T-cell (primary cell): ENCODE data around the gene SIPA1L3. TPM values are rescaled to one million over a fixed set of nuclear protein-coding genes. Genes with fewer than 3 reads are reported as not detected.

Source experiments
- ATAC-seq, 4 experiments: fragments of 200-7000 bp in 3 of 4; fragments of 150-1000 bp in 1 of 4; cut with Tn5 transposase; replicated peaks in 1 of 4; 1 replicate in 3 of 4; 2 replicates in 1 of 4; pipeline ENCODE4 v1.10.0; 2021; ENCODE audit warnings: moderate library complexity in 3 of 4, mild to moderate bottlenecking in 2 of 4, moderate number of reproducible peaks in 1 of 4
- CTCF ChIA-PET, 2 donors: fragments of 300-600 bp; sonication (Branson Sonifier 250); formaldehyde crosslinking; loops; one replicate each; lab custom pipeline; 2022; ENCODE audit warnings: antibody characterized with exemption in 2 of 2; lab: Charles Lee
- POLR2A ChIA-PET, 2 donors: fragments of 300-600 bp; sonication (Branson Sonifier 250); formaldehyde crosslinking; loops; one replicate each; lab custom pipeline; 2022; ENCODE audit warnings: antibody characterized with exemption in 2 of 2; lab: Charles Lee
- DNase-seq, 35 experiments: peaks; one replicate each; pipeline versions ENCODE4 v3.0.0 to v3.0.0-alpha.2; 2013 to 2023
- H3K27ac ChIP-seq: one replicate; pipeline ENCODE4 v1.5.1; 2013; ENCODE audit warnings: low read length
- H3K27me3 ChIP-seq, 2 experiments: replicated peaks in 1 of 2; 1 replicate in 1 of 2; 2 replicates in 1 of 2; pipeline versions ENCODE4 v1.6.1 to v1.7.0; 2013; ENCODE audit warnings: low read length in 1 of 2, mixed read lengths in 1 of 2; ENCODE audit not compliant: control insufficient read depth in 2 of 2, insufficient read depth in 2 of 2; ENCODE audit errors: extremely low read depth in 1 of 2
- H3K36me3 ChIP-seq, 2 donors: 1 replicate in 1 of 2; 2 replicates in 1 of 2; pipeline versions ENCODE4 v1.6.1 to v1.7.0; 2013; ENCODE audit warnings: low read length in 1 of 2; ENCODE audit not compliant: control insufficient read depth in 2 of 2, insufficient read depth in 1 of 2; ENCODE audit errors: extremely low read depth in 1 of 2
- H3K4me1 ChIP-seq, 2 experiments: 1 replicate in 1 of 2; 2 replicates in 1 of 2; pipeline versions ENCODE4 v1.6.1 to v1.7.0; 2013; ENCODE audit warnings: low read length in 2 of 2, mixed read lengths in 1 of 2; ENCODE audit not compliant: insufficient read depth in 2 of 2, control insufficient read depth in 1 of 2; ENCODE audit errors: extremely low read depth in 1 of 2
- H3K4me3 ChIP-seq, 2 donors: 1 replicate in 1 of 2; 2 replicates in 1 of 2; pipeline versions ENCODE4 v1.5.1 to v1.7.0; 2013; ENCODE audit warnings: mild to moderate bottlenecking in 2 of 2, low read length in 1 of 2, moderate library complexity in 1 of 2; ENCODE audit not compliant: control insufficient read depth in 1 of 2; ENCODE audit errors: extremely low read depth in 1 of 2
- H3K9me3 ChIP-seq: 2 replicates; pipeline ENCODE4 v1.7.0; 2013
- H3K27ac Mint-ChIP-seq, 2 donors: one replicate each; pipeline ENCODE4 v1.8.0; 2020 to 2021; ENCODE audit warnings: mild to moderate bottlenecking in 2 of 2, mixed read lengths in 2 of 2
- H3K27me3 Mint-ChIP-seq, 2 donors: one replicate each; pipeline ENCODE4 v1.8.0; 2021 to 2022; ENCODE audit warnings: mixed read lengths in 2 of 2
- H3K36me3 Mint-ChIP-seq: one replicate; pipeline ENCODE4 v1.8.0; 2021; ENCODE audit warnings: mixed read lengths
- H3K4me1 Mint-ChIP-seq, 3 donors: one replicate each; pipeline ENCODE4 v1.8.0; 2020 to 2022; ENCODE audit warnings: mixed read lengths in 3 of 3, mild to moderate bottlenecking in 1 of 3
- H3K4me3 Mint-ChIP-seq, 3 donors: one replicate each; pipeline ENCODE4 v1.8.0; 2020 to 2022; ENCODE audit warnings: mild to moderate bottlenecking in 3 of 3, mixed read lengths in 3 of 3, moderate library complexity in 3 of 3
- H3K9me3 Mint-ChIP-seq, 3 donors: one replicate each; pipeline ENCODE4 v1.8.0; 2020 to 2022; ENCODE audit warnings: mixed read lengths in 3 of 3
- WGBS: methylation state at CpG from one replicate; pipeline ENCODE4 v1.1.5; 2013; ENCODE audit warnings: missing lambda C conversion rate; ENCODE audit not compliant: insufficient coverage; 5-methylcytosine and 5-hydroxymethylcytosine counted together
- total RNA-seq, 35 experiments: library from RNA in 6 of 35; stranded (reverse) in 6 of 35; fragments of 120-200 nt in 1 of 35; gene quantifications; one replicate each; pipeline versions ENCODE4 v1.2.1 to v1.2.4 and lab custom pipeline; 2013 to 2026

Gene SIPA1L3
- total RNA-seq, 5 donors from 2014 or later (not counting 1 experiment from before 2014, with no cell fraction given) = 26.2 to 40.6 (median 35.5) TPM

DNA sequence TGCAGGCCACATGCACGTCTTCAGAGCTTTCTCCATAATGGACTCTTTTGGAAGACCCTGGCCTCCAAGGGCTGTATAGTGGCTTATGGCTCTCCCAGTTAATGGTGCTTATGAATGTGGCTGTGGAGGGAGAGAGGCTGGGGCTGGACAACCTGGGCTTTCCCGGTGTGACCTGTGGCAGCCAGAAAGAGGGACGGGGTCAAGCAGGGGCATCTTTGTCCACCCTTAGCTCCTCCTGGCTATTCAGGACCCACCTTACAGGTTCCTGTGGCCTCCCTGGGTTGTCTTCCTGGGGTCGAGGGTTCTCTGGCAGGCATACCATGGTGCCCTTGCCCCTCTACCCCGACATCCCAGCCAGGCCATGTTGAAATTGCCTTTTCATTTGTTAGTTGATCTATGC, 75.6 kb downstream of the SIPA1L3 start:
- ChIA-PET CTCF (no interaction called here), POLR2A (no interaction called here)
- Mint-ChIP-seq H3K36me3 (no peaks in the 10 kb centered on the region), H3K27me3 (no peaks in the 10 kb centered on the region), H3K4me3 (no peak overlapping the region), H3K4me1 (peaks cover 23 to 45% (median 26%) of the 10 kb centered on the region in 3 donors), H3K9me3 (no peaks in the 10 kb centered on the region), H3K27ac (no peak overlapping the region)
- Histone ChIP-seq H3K27me3 (no peaks in the 10 kb centered on the region), H3K4me3 (no peak overlapping the region), H3K9me3 (no peaks in the 10 kb centered on the region), H3K27ac (no peak overlapping the region), H3K4me1 (peaks cover 2 to 14% of the 10 kb centered on the region in 2 experiments), H3K36me3 (no peaks in the 10 kb centered on the region)
- DNase-seq = no peak
- WGBS = 93% methylated on average over 3 of the region's 5 CpGs
- ATAC-seq = no peak

DNA sequence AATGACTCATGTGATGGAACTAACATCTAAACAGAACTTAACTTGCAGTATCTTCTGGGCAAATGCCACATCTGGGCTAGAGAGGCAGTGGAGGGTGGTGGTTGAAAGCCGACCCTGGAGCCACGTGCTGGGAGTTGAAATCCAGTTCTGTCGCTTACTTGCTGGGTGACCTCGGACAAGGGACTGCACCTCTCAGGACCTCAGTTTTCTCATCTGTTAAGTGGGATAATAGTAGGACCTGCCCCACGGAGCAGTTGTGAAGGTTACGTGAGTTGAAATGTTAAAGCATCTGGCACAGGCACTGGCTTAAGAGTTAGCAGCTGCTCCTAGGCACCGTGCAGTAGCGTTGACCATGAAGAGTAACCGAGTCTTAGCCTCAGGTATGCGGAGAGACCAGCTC, 76.1 kb downstream of the SIPA1L3 start:
- Mint-ChIP-seq H3K9me3 (no peaks in the 10 kb centered on the region), H3K27ac (no peak overlapping the region), H3K4me1 (peaks cover 28 to 42% (median 28%) of the 10 kb centered on the region in 3 donors), H3K4me3 (no peak overlapping the region), H3K27me3 (no peaks in the 10 kb centered on the region), H3K36me3 (no peaks in the 10 kb centered on the region)
- DNase-seq (no peak), ATAC-seq (no peak)
- 87% methylated on average over 7 of the region's 10 CpGs for WGBS
- CTCF ChIA-PET = no interaction called here
- H3K4me3 ChIP-seq = no peak overlapping the region
- no peaks in the 10 kb centered on the region for H3K27me3 ChIP-seq
- POLR2A ChIA-PET = no interaction called here
- no peaks in the 10 kb centered on the region for H3K36me3 ChIP-seq
- no peak overlapping the region for H3K27ac ChIP-seq
- H3K4me1 ChIP-seq = peaks cover 2 to 14% of the 10 kb centered on the region in 2 experiments
- no peaks in the 10 kb centered on the region for H3K9me3 ChIP-seq

DNA sequence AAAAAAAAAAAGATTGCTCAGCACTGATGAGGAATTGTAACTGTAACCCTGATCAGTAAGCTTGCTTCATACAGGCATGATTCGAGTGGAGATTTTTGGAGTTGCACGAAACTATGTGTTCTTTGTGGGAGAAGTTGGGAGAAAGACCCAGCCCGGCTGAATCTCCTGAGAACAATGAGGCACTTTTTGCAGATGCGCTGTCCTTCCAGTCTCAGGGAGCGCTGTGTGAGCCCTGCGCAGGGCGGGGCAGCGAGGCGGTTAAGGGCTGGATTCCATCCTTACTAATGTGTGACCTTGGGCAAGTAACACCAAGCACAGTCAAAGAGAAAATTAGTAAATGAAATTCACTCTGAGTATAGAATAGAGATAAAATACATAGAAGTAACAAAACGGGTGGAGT, 76.9 kb downstream of the SIPA1L3 start:
- no peak for ATAC-seq
- ChIA-PET CTCF (interaction anchor here in 1 of 2 donors (0.6 kb wide), 1 partner anchor 30 kb away, joined by 12 read pairs; no protein-coding TSS in a partner anchor), POLR2A (no interaction called here)
- WGBS = 99% methylated on average over 7 of the region's 10 CpGs
- no peak overlapping the region for H3K4me3 Mint-ChIP-seq
- Histone ChIP-seq H3K4me1 (peaks cover 2 to 14% of the 10 kb centered on the region in 2 experiments), H3K9me3 (no peaks in the 10 kb centered on the region), H3K36me3 (no peaks in the 10 kb centered on the region), H3K27me3 (no peaks in the 10 kb centered on the region), H3K4me3 (no peak overlapping the region), H3K27ac (no peak overlapping the region)
- no peak overlapping the region for H3K27ac Mint-ChIP-seq
- no peak for DNase-seq
- no peaks in the 10 kb centered on the region for H3K27me3 Mint-ChIP-seq
- peaks cover 32 to 44% (median 32%) of the 10 kb centered on the region in 3 donors for H3K4me1 Mint-ChIP-seq
- H3K9me3 Mint-ChIP-seq = no peaks in the 10 kb centered on the region
- H3K36me3 Mint-ChIP-seq = no peaks in the 10 kb centered on the region

GRCh38 chr19:37986048-37986750, 79.2 kb downstream of the SIPA1L3 start:
- DNase-seq (peak in 1 of 35 experiments; percentile 4), ATAC-seq (peak in 1 of 4 experiments; percentile 24)
- H3K27me3 Mint-ChIP-seq = no peaks in the 10 kb centered on the region
- Histone ChIP-seq H3K27ac (no peak overlapping the region), H3K27me3 (no peaks in the 10 kb centered on the region), H3K36me3 (no peaks in the 10 kb centered on the region), H3K4me1 (peaks cover 2 to 14% of the 10 kb centered on the region in 2 experiments), H3K9me3 (no peaks in the 10 kb centered on the region), H3K4me3 (no peak overlapping the region)
- peak overlapping the region; percentile 74 to 78 for H3K27ac Mint-ChIP-seq
- no peaks in the 10 kb centered on the region for H3K9me3 Mint-ChIP-seq
- ChIA-PET CTCF (interaction anchor here in 1 of 2 donors (0.5 kb wide), 1 partner anchor 12 kb away, joined by 3 read pairs; no protein-coding TSS in a partner anchor), POLR2A (no interaction called here)
- no peak overlapping the region for H3K4me3 Mint-ChIP-seq
- H3K36me3 Mint-ChIP-seq = no peaks in the 10 kb centered on the region
- no CpG with 5 or more reads among the region's 10 CpGs for WGBS
- peaks cover 25 to 36% (median 34%) of the 10 kb centered on the region in 3 donors for H3K4me1 Mint-ChIP-seq

DNA sequence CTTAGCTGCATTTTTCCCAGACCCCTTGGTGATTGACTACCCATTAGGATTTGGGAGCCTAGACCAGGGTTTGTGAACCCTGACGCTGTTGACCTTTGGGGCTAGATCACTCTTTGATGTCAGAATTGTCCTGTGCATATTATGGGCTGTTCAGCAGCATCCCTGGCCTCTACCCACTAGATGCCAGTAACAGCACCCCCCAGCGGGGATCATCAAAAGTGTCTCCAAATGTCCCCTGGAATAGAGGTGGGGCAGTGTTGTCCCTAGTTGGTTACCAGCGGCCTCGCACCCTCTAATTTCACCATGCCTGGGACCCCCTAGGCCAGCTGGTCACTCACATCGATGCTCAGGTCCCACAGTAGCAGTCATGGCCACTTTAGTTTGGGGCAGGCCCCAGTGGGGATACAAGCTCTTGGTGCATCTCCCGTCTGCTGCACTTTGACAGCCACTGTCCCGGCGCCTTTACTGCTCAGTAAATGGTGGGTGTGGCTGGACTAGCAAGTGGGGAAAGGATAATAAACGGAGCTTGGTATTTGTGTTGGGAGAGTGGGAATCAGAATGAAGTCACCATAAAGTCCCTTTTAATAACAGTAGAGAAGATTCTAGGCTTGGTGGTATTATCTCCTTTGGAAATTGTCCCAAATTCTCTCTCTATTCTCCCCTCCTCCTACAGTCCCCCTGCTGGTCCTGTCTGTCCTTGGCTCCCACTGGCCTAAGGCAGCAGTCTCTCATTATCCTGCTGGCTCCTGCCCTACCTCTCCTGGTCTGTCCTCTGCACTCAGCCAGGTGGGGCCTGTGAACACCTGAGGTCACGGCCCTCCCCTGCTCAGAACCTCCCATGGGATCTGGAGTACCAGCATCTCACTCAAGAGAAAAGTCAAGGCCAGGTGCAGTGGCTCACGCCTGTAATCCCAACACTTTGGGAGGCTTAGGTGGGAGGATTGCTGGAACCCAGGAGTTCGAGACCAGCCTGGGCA, 80.6 kb downstream of the SIPA1L3 start:
- Mint-ChIP-seq H3K36me3 (no peaks in the 10 kb centered on the region), H3K27me3 (no peaks in the 10 kb centered on the region)
- H3K4me1 ChIP-seq = peaks cover 2 to 14% of the 10 kb centered on the region in 2 experiments

More for the DNA sequence above, 80.6 kb downstream of the SIPA1L3 start:
- Histone ChIP-seq H3K36me3 (peaks cover 0 to 2% of the 10 kb centered on the region in 2 donors), H3K27ac (no peak overlapping the region), H3K4me3 (no peak overlapping the region), H3K9me3 (no peaks in the 10 kb centered on the region), H3K27me3 (no peaks in the 10 kb centered on the region)
- 62% methylated on average over 4 of the region's 12 CpGs for WGBS
- H3K9me3 Mint-ChIP-seq = no peaks in the 10 kb centered on the region
- ATAC-seq (no peak), DNase-seq (no peak)
- POLR2A ChIA-PET = no interaction called here
- peaks cover 25 to 39% (median 34%) of the 10 kb centered on the region in 3 donors for H3K4me1 Mint-ChIP-seq
- H3K4me3 Mint-ChIP-seq = no peak overlapping the region
- CTCF ChIA-PET = no interaction called here
- no peak overlapping the region for H3K27ac Mint-ChIP-seq
